ENCODE results near the gene GLB1L3.

Gene GLB1L3

DNA sequence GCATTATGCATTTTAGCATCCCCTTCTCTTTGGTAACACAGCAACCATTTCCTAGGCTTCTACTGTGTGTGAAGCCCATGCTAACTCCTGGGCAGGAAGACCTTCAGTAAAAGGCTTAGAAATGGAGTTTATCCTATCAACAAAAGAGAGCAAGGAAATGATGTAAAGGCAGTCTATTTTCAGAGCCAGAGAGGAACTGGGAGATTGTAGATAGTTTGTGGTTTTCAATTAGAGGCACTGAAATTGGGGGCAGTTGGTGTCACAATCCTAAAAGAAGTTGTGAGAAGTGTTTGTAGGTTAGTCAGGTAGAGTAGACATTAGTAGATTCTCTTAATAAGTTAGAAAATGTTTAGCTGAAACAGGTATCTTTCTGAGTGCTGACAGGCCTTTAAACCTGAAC is 15.7 kb upstream of the GLB1L3 start:
- Mint-ChIP-seq H3K27ac (no peak overlapping the region), H3K27me3 (ENCODE audit: low read depth, poor library complexity) (no peaks in the 10 kb centered on the region), H3K4me1 (no peaks in the 10 kb centered on the region), H3K36me3 (ENCODE audit: low read depth) (no peaks in the 10 kb centered on the region), H3K9me3 (no peaks in the 10 kb centered on the region), H3K4me3 (no peak overlapping the region)
- TF ChIP-seq, protein P1, sequence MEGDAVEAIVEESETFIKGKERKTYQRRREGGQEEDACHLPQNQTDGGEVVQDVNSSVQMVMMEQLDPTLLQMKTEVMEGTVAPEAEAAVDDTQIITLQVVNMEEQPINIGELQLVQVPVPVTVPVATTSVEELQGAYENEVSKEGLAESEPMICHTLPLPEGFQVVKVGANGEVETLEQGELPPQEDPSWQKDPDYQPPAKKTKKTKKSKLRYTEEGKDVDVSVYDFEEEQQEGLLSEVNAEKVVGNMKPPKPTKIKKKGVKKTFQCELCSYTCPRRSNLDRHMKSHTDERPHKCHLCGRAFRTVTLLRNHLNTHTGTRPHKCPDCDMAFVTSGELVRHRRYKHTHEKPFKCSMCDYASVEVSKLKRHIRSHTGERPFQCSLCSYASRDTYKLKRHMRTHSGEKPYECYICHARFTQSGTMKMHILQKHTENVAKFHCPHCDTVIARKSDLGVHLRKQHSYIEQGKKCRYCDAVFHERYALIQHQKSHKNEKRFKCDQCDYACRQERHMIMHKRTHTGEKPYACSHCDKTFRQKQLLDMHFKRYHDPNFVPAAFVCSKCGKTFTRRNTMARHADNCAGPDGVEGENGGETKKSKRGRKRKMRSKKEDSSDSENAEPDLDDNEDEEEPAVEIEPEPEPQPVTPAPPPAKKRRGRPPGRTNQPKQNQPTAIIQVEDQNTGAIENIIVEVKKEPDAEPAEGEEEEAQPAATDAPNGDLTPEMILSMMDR (IDR thresholded peaks at IDR 0.05): no peak
- no peak for DNase-seq

DNA sequence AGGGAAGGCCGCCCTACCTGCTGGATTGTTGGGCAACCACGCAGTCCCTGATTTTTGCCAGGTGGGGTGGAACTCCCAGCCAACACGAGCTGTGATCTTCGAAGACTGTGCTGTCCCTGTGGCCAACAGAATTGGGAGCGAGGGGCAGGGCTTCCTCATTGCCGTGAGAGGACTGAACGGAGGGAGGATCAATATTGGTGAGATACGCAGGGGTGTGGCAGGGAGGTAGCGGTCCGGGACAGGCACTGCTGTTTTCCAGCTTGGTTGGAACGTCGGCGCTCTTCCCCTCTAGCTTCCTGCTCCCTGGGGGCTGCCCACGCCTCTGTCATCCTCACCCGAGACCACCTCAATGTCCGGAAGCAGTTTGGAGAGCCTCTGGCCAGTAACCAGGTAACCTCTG is 15.2 kb upstream of the GLB1L3 start:
- DNase-seq: no peak
- TF ChIP-seq, protein P1 (IDR thresholded peaks at IDR 0.05): no peak
- H3K9me3 Mint-ChIP-seq: no peaks in the 10 kb centered on the region
- no peaks in the 10 kb centered on the region for H3K4me1 Mint-ChIP-seq
- H3K36me3 Mint-ChIP-seq (ENCODE audit: low read depth): no peaks in the 10 kb centered on the region
- no peaks in the 10 kb centered on the region for H3K27me3 Mint-ChIP-seq (ENCODE audit: low read depth, poor library complexity)
- H3K27ac Mint-ChIP-seq: no peak overlapping the region
- H3K4me3 Mint-ChIP-seq: no peak overlapping the region

DNA sequence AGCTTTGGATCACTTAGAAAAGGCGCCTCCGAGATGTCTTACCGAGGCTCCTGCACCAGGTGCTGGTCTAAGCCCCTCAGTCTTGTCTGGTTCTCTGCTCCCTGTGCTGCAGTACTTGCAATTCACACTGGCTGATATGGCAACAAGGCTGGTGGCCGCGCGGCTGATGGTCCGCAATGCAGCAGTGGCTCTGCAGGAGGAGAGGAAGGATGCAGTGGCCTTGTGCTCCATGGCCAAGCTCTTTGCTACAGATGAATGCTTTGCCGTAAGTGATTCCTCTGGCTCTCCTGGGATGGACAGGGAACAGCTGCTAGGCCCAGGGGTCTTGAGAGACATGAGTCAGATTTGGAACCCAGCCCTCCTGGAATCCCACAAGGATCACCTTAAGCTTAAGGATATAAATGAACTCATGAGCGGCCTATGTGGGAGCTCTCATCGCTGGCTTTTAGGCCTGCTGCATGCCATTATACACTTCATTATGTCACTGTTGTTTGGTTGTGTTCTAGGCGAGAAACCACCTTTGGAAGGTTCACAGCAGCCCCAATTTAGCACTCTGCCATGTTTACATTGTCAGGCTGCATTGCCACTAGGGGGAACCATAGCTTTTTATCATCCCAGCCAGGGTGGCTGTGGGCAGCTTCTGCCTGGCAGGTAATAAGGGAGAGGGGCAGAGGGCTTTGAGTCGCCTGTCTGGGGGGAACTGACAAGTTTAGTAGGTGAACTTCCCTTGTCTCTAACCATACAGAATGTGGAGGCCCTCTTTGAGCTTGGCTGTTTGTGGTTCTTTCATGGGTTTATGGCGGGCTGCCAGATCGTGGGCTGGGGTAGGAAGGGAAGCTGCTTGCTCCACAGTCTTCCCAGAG is 14.3 kb upstream of the GLB1L3 start:
- Mint-ChIP-seq H3K4me1 (peaks cover 8% of the 10 kb centered on the region), H3K4me3 (no peak overlapping the region), H3K36me3 (ENCODE audit: low read depth) (no peaks in the 10 kb centered on the region), H3K27ac (no peak overlapping the region), H3K9me3 (no peaks in the 10 kb centered on the region), H3K27me3 (ENCODE audit: low read depth, poor library complexity) (no peaks in the 10 kb centered on the region)
- TF ChIP-seq, protein P1 (IDR thresholded peaks at IDR 0.05): peak; percentile 50
- peak; percentile 35 for DNase-seq

DNA sequence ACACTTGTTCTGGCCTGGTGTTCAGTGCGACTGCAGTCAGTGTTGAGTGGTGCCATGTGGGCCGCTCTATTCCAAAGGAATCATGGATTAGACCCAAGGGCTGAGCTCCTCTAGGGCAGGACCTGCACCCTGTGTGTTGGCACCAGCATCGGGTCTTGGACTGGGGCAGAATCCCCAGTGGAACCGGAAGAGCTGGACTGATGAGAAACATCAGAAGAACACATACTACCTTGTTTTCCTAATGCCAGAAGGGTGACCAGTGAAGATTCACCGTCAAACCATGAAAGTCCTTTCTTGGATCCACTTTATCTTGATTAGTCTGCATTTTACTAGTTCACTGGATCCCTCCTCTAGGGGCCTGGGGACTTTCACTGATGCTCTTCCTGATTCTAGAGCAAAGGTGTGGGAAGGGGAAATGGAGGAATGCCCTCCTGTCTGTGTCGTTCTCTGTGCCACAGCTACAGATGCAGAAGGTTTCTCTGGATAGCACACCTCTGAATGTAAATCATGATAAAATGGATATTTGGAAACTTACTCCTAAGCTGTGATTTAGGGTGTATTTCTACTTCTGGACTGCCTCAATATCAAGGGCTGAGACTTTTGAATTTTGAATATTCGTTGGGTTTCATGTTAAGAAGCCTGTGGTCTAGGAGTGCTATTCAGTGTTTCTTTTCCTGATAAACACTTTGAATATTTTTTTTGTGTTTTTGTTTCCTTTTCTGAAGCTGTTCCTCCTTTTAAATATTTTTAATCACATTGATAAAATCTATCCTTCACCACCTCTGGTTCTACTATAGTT is 11.0 kb upstream of the GLB1L3 start:
- Mint-ChIP-seq H3K27me3 (ENCODE audit: low read depth, poor library complexity) (no peaks in the 10 kb centered on the region), H3K9me3 (no peaks in the 10 kb centered on the region), H3K27ac (no peak overlapping the region), H3K4me1 (peaks cover 25% of the 10 kb centered on the region), H3K4me3 (no peak overlapping the region), H3K36me3 (ENCODE audit: low read depth) (no peaks in the 10 kb centered on the region)
- DNase-seq: no peak
- TF ChIP-seq, protein P1 (IDR thresholded peaks at IDR 0.05): no peak

DNA sequence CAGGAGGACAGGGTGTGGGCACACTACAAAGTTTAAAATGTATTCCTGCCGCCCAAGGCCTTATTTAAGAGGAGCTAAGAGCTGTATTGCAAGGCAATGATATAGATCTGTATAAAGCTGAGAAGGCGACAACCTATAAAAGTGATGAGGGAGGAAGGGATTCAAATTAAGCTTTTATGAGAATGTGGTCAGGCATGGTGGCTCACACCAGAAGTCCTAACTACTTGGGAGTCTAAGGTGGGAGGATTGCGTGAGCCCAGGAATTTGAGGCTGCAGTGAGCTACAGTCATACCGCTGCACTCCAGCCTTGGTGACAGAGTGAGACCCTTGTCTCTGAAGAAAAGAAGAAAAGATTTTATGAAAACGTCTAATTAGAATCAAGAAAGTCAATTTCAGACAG is 9.7 kb upstream of the GLB1L3 start:
- no peaks in the 10 kb centered on the region for H3K9me3 Mint-ChIP-seq
- TF ChIP-seq, protein P1 (IDR thresholded peaks at IDR 0.05): no peak
- H3K27ac Mint-ChIP-seq: no peak overlapping the region
- peaks cover 25% of the 10 kb centered on the region for H3K4me1 Mint-ChIP-seq
- H3K36me3 Mint-ChIP-seq (ENCODE audit: low read depth): no peaks in the 10 kb centered on the region
- H3K27me3 Mint-ChIP-seq (ENCODE audit: low read depth, poor library complexity): peaks cover 7% of the 10 kb centered on the region
- DNase-seq: no peak
- no peak overlapping the region for H3K4me3 Mint-ChIP-seq
